ENCODE results near the gene TNRC18. TPM values are rescaled to one million over a fixed set of nuclear protein-coding genes. Genes with fewer than 3 reads are reported as not detected.
"Not testable (repeated sequence)": the region's sequence is repeated elsewhere in the genome, so short reads cannot be mapped to it uniquely, and the experiment has no call there.

The TNRC18 gene
- total and polyA plus RNA-seq, 8 donors, result 94.4 to 164 (median 133) TPM

DNA sequence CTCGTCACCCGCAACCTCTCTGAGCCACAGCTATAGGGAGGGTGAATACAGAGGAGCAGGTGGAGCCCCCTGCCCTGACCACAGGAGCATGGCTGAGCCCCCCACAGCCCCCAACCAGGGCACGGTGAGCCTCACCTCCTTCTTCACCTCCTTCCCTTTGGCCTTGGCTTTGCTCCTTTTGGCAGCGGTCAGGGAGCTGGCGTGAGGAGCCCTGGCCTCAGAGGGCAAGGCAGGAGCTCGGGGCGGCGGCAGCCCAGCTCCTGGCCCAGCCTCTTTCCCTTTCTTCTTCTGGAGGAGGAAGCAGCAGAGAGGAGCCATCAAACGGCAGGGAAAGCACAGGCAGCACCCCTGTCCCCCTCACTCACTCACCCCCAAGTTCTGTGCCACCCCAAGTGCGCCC, 98.7 kb downstream of the TNRC18 start:
- Histone ChIP-seq H3K9me3 (no peaks in the 10 kb centered on the region), H3K36me3 (peaks cover 0 to 98% of the 10 kb centered on the region in 2 donors), H3K4me1 (no peaks in the 10 kb centered on the region), H3K27ac (no peak overlapping the region), H3K27me3 (no peaks in the 10 kb centered on the region), H3K4me3 (no peak overlapping the region)
- ATAC-seq (no peak), DNase-seq (peak in 1 of 4 donors; percentile 40)
- TF ChIP-seq, protein P1, sequence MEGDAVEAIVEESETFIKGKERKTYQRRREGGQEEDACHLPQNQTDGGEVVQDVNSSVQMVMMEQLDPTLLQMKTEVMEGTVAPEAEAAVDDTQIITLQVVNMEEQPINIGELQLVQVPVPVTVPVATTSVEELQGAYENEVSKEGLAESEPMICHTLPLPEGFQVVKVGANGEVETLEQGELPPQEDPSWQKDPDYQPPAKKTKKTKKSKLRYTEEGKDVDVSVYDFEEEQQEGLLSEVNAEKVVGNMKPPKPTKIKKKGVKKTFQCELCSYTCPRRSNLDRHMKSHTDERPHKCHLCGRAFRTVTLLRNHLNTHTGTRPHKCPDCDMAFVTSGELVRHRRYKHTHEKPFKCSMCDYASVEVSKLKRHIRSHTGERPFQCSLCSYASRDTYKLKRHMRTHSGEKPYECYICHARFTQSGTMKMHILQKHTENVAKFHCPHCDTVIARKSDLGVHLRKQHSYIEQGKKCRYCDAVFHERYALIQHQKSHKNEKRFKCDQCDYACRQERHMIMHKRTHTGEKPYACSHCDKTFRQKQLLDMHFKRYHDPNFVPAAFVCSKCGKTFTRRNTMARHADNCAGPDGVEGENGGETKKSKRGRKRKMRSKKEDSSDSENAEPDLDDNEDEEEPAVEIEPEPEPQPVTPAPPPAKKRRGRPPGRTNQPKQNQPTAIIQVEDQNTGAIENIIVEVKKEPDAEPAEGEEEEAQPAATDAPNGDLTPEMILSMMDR (IDR thresholded peaks at IDR 0.05), result no peak
- intact Hi-C loops (cut with DNase I), result no loop called here

GRCh38 chr7:5323800-5324781, 99.5 kb downstream of the TNRC18 start:
- H3K4me3 ChIP-seq; H3K9me3 ChIP-seq; H3K27me3 ChIP-seq; H3K27ac ChIP-seq; ATAC-seq; intact Hi-C loops (cut with DNase I); H3K4me1 ChIP-seq: not testable (repeated sequence)
- H3K36me3 ChIP-seq, result peaks cover 0 to 98% of the 10 kb centered on the region in 2 donors
- DNase-seq, result peak in 1 of 4 donors; percentile 61

DNA sequence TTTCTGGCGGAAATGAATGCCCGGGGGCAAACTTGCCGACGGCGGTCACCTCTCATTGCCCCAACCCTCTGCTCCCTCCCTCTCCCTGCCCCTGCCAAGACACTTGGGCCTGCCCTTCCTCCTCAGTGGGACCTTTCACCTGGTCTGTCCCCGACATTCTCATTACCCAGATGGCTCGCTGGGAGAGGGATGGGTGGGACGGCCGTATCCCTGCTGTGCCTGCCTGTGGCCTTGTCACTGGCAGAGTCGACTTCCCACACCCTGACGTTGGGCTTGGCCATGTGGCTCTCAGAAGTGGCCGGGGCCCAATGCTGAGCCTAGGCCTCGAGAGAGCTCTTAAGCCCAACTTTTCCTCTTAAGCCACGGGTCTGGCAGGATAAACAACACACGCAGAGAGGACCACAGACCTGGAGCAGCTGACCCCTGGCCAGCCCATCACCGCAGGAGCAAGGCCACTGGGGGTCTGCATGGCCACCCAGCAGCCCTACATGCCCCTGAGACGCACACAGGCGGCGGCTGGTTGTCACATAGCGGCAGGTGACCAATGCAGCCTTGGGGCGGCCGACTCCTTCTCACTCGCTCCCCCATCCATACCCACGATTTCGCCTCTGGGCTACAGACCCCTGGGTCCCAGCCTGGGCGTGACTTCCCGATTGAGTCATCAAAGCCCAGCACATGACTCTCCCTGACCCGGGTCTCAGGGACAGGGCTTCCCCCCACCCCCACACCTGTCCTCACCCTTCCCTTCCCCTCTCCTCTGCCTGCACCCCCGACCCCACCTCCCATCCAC, 100.8 kb downstream of the TNRC18 start:
- Histone ChIP-seq H3K27ac (no peak overlapping the region), H3K4me3 (no peak overlapping the region), H3K27me3 (no peaks in the 10 kb centered on the region), H3K9me3 (peaks cover 0 to 9% of the 10 kb centered on the region in 2 donors), H3K36me3 (peaks cover 0 to 98% of the 10 kb centered on the region in 2 donors), H3K4me1 (no peaks in the 10 kb centered on the region)
- DNase-seq (peak in 1 of 4 donors; percentile 59), ATAC-seq (no peak)
- intact Hi-C loops (cut with DNase I), result no loop called here
- TF ChIP-seq, protein P1 (IDR thresholded peaks at IDR 0.05), result no peak

GRCh38 chr7:5320802-5321396, 102.7 kb downstream of the TNRC18 start:
- intact Hi-C loops (cut with DNase I), result no loop called here
- DNase-seq, result peak in 1 of 4 donors; percentile 49
- no peaks in the 10 kb centered on the region for H3K4me1 ChIP-seq
- ATAC-seq, result no peak
- TF ChIP-seq, protein P1 (IDR thresholded peaks at IDR 0.05), result no peak
- H3K27me3 ChIP-seq, result no peaks in the 10 kb centered on the region
- H3K27ac ChIP-seq, result no peak overlapping the region
- H3K9me3 ChIP-seq, result peaks cover 0 to 9% of the 10 kb centered on the region in 2 donors
- H3K36me3 ChIP-seq, result peaks cover 0 to 99% of the 10 kb centered on the region in 2 donors
- no peak overlapping the region for H3K4me3 ChIP-seq

- DNase-seq (peak in 1 of 4 donors; percentile 55), ATAC-seq (no peak)
- Histone ChIP-seq H3K27ac (no peak overlapping the region), H3K9me3 (peaks cover 0 to 9% of the 10 kb centered on the region in 2 donors), H3K27me3 (no peaks in the 10 kb centered on the region), H3K4me3 (no peak overlapping the region), H3K36me3 (peaks cover 0 to 99% of the 10 kb centered on the region in 2 donors), H3K4me1 (no peaks in the 10 kb centered on the region)
- intact Hi-C loops (cut with DNase I), result no loop called here
- TF ChIP-seq, protein P1 (IDR thresholded peaks at IDR 0.05), result no peak
Observed at GRCh38 chr7:5320391-5320790, 103.2 kb downstream of the TNRC18 start.

- peaks cover 0 to 99% of the 10 kb centered on the region in 2 donors for H3K36me3 ChIP-seq
- DNase-seq; ATAC-seq; intact Hi-C loops (cut with DNase I); H3K4me3 ChIP-seq; H3K4me1 ChIP-seq; H3K27ac ChIP-seq; H3K9me3 ChIP-seq; H3K27me3 ChIP-seq: not testable (repeated sequence)
Observed at GRCh38 chr7:5318613-5319012, 105.0 kb downstream of the TNRC18 start.

Measured in left lung (tissue), 10 donors.